Calu3 (cell line): ENCODE results near the gene NAGK. TPM values are rescaled to one million over a fixed set of nuclear protein-coding genes. Genes with fewer than 3 reads are reported as not detected.
A peak's percentile ranks its signal among the peaks of the same experiment; 100 is the strongest.
"Not testable (repeated sequence)": the region's sequence is repeated elsewhere in the genome, so short reads cannot be mapped to it uniquely, and the experiment has no call there.

Experiments
- BruUV-seq: library from RNA; stranded (reverse); fragments of 400-500 nt; replicated peaks from 2 replicates; lab custom pipeline; 2021; lab: Mats Ljungman, UMichigan
- CTCF ChIA-PET: fragments of 300-600 bp; sonication (Branson Sonifier 250); formaldehyde crosslinking; loops from one replicate; lab custom pipeline; 2022; ENCODE audit warnings: antibody characterized with exemption; lab: Charles Lee
- DNase-seq: peaks from one replicate; pipeline ENCODE4 v3.0.0; 2022
- H3K27ac Mint-ChIP-seq: one replicate; pipeline ENCODE4 v1.8.0; 2022; ENCODE audit warnings: mixed read lengths; ENCODE audit not compliant: unreplicated experiment
- H3K27me3 Mint-ChIP-seq: one replicate; pipeline ENCODE4 v1.8.0; 2022; ENCODE audit warnings: mixed read lengths; ENCODE audit not compliant: unreplicated experiment
- H3K36me3 Mint-ChIP-seq: one replicate; pipeline ENCODE4 v1.8.0; 2022; ENCODE audit warnings: mild to moderate bottlenecking, moderate library complexity, mixed read lengths; ENCODE audit not compliant: insufficient read depth, unreplicated experiment
- H3K4me1 Mint-ChIP-seq: one replicate; pipeline ENCODE4 v1.8.0; 2022; ENCODE audit warnings: mild to moderate bottlenecking, low read depth, mixed read lengths; ENCODE audit not compliant: unreplicated experiment
- H3K4me3 Mint-ChIP-seq: one replicate; pipeline ENCODE4 v1.8.0; 2022; ENCODE audit warnings: mild to moderate bottlenecking, low read depth, moderate library complexity, mixed read lengths; ENCODE audit not compliant: unreplicated experiment
- H3K9me3 Mint-ChIP-seq: one replicate; pipeline ENCODE4 v1.8.0; 2022; ENCODE audit warnings: low read depth, mixed read lengths; ENCODE audit not compliant: unreplicated experiment
- CTCF ChIP-seq: fragments of 200-600 bp; IDR thresholded peaks from one replicate; pipeline ENCODE4 v1.8.0; 2022; ENCODE audit warnings: antibody characterized with exemption; ENCODE audit not compliant: unreplicated experiment
- intact Hi-C: fragments of 100-400 bp; cut with micrococcal nuclease; formaldehyde crosslinking; loops from one replicate; pipeline ENCODE4 v1.10.0; 2022; ENCODE audit not compliant: unreplicated experiment
- total RNA-seq: library from RNA; stranded (reverse); gene quantifications from 2 replicates; pipeline ENCODE4 v1.2.3, GENCODE V29; 2022

The NAGK gene
- total RNA-seq, 1 experiment from 2014 or later: 63.2 TPM

GRCh38 chr2:71048096-71048495 lies 20.4 kb upstream of the NAGK start:
- CTCF ChIA-PET: no interaction called here
- no TSS peak for BruUV-seq
- Mint-ChIP-seq H3K36me3 (peaks cover 10% of the 10 kb centered on the region), H3K27me3 (no peaks in the 10 kb centered on the region), H3K4me3 (no peak overlapping the region), H3K9me3 (no peaks in the 10 kb centered on the region), H3K4me1 (peaks cover 33% of the 10 kb centered on the region), H3K27ac (no peak overlapping the region)
- intact Hi-C loops: no loop called here
- DNase-seq: no peak
- no peak for TF ChIP-seq CTCF

GRCh38 chr2:71049704-71050360 lies 18.6 kb upstream of the NAGK start:
- CTCF ChIA-PET: interaction anchor here (1.0 to 2.2 kb wide), 2 partner anchors 19 to 105 kb away, joined by 3 to 27 read pairs; partner anchors contain the start of gene NAGK
- Mint-ChIP-seq H3K27ac (peak overlapping the region; percentile 60), H3K4me3 (peak overlapping the region; percentile 19), H3K4me1 (peaks cover 33% of the 10 kb centered on the region)
- H3K9me3 Mint-ChIP-seq, BruUV-seq, H3K36me3 Mint-ChIP-seq, intact Hi-C loops, H3K27me3 Mint-ChIP-seq: not testable (repeated sequence)
- DNase-seq: peak; percentile 68

GRCh38 chr2:71055206-71055740 lies 13.2 kb upstream of the NAGK start:
- H3K27me3 Mint-ChIP-seq, H3K4me3 Mint-ChIP-seq, intact Hi-C loops, BruUV-seq, H3K36me3 Mint-ChIP-seq, H3K9me3 Mint-ChIP-seq, CTCF ChIA-PET, H3K27ac Mint-ChIP-seq, DNase-seq, H3K4me1 Mint-ChIP-seq: not testable (repeated sequence)

- no peak for DNase-seq
- Mint-ChIP-seq H3K9me3 (no peaks in the 10 kb centered on the region), H3K4me1 (no peaks in the 10 kb centered on the region), H3K27me3 (peaks cover 46% of the 10 kb centered on the region), H3K36me3 (no peaks in the 10 kb centered on the region), H3K27ac (no peak overlapping the region), H3K4me3 (no peak overlapping the region)
- CTCF ChIA-PET: interaction anchor here (1.1 kb wide), 1 partner anchor 53 kb away, joined by 3 read pairs; no protein-coding TSS in a partner anchor
- no TSS peak for BruUV-seq
- TF ChIP-seq CTCF: no peak
- intact Hi-C loops: no loop called here
These were observed 8.2 kb upstream of the NAGK start for GRCh38 chr2:71060211-71060610.

- peaks cover 48% of the 10 kb centered on the region for H3K27me3 Mint-ChIP-seq
- no peak for TF ChIP-seq CTCF
- CTCF ChIA-PET: no interaction called here
- BruUV-seq: no TSS peak
- intact Hi-C loops: no loop called here
- no peaks in the 10 kb centered on the region for H3K4me1 Mint-ChIP-seq
- H3K4me3 Mint-ChIP-seq: no peak overlapping the region
- H3K9me3 Mint-ChIP-seq: no peaks in the 10 kb centered on the region
- no peaks in the 10 kb centered on the region for H3K36me3 Mint-ChIP-seq
- no peak for DNase-seq
- H3K27ac Mint-ChIP-seq: no peak overlapping the region
These were observed 7.6 kb upstream of the NAGK start for GRCh38 chr2:71060871-71061270.
